H1 (cell line): ENCODE data around the gene ADAMTS8. TPM values are rescaled to one million over a fixed set of nuclear protein-coding genes. Genes with fewer than 3 reads are reported as not detected.

Experiments
- CTCF ChIA-PET: fragments of 300-600 bp; sonication (Branson Sonifier 250); formaldehyde crosslinking; loops from one replicate; lab custom pipeline; 2021; ENCODE audit not compliant: partially characterized antibody; lab: Charles Lee
- POLR2A ChIA-PET: fragments of 300-600 bp; sonication (Branson Sonifier 250); formaldehyde crosslinking; loops from one replicate; lab custom pipeline; 2021; ENCODE audit warnings: inconsistent platforms; ENCODE audit not compliant: partially characterized antibody; lab: Charles Lee
- DNase-seq, 2 experiments: peaks; one replicate each; pipeline versions ENCODE4 v3.0.0 to v3.0.0-alpha.2; 2010 to 2022; ENCODE audit warnings: low spot score in 2 of 2, low read depth in 1 of 2, mixed read lengths in 1 of 2
- FAIRE-seq: peaks from 2 replicates; lab custom pipeline; 2011; peaks lifted over from hg19 to GRCh38; lab: Jason Lieb, UNC
- H2AFZ ChIP-seq: 2 replicates; pipeline ENCODE4 v1.8.1; 2012; ENCODE audit warnings: low read length, inconsistent platforms
- H2AK5ac ChIP-seq: 2 replicates; pipeline ENCODE4 v1.6.1; 2013; ENCODE audit warnings: low read depth, low read length
- H2BK120ac ChIP-seq: replicated peaks from 2 replicates; pipeline ENCODE3; 2013; ENCODE audit warnings: low read depth, low read length, inconsistent platforms
- H2BK12ac ChIP-seq: 2 replicates; pipeline ENCODE4 v1.6.1; 2013; ENCODE audit warnings: low read depth, low read length
- H2BK15ac ChIP-seq: 2 replicates; pipeline ENCODE4 v1.6.1; 2013; ENCODE audit warnings: low read length
- H2BK20ac ChIP-seq: 2 replicates; pipeline ENCODE4 v1.6.1; 2013; ENCODE audit warnings: low read length
- H2BK5ac ChIP-seq: 2 replicates; pipeline ENCODE4 v1.6.1; 2013; ENCODE audit warnings: low read depth, low read length
- H3K14ac ChIP-seq: 2 replicates; pipeline ENCODE4 v1.6.1; 2013; ENCODE audit warnings: inconsistent platforms; ENCODE audit not compliant: insufficient read length
- H3K18ac ChIP-seq: 2 replicates; pipeline ENCODE4 v1.6.1; 2013; ENCODE audit warnings: low read length; ENCODE audit errors: extremely low read depth
- H3K23ac ChIP-seq: 2 replicates; pipeline ENCODE4 v1.6.1; 2013; ENCODE audit warnings: inconsistent platforms; ENCODE audit not compliant: insufficient read length
- H3K23me2 ChIP-seq: 2 replicates; pipeline ENCODE4 v1.6.1; 2013; ENCODE audit warnings: low read depth, low read length
- H3K27ac ChIP-seq: 2 replicates; pipeline ENCODE4 v1.6.1; 2011; ENCODE audit warnings: low read depth, low read length, inconsistent platforms
- H3K27me3 ChIP-seq, 4 experiments: replicated peaks in 1 of 4; 1 replicate in 1 of 4; 2 replicates in 3 of 4; pipeline versions ENCODE4 v1.6.1 to v1.8.1; 2011 to 2013; ENCODE audit warnings: low read length in 3 of 4, mild to moderate bottlenecking in 3 of 4, inconsistent platforms in 2 of 4, mixed read lengths in 2 of 4, moderate library complexity in 1 of 4; ENCODE audit not compliant: control insufficient read depth in 3 of 4, insufficient read depth in 3 of 4; ENCODE audit errors: extremely low read depth in 1 of 4
- H3K36me3 ChIP-seq, 4 experiments: 2 replicates each; pipeline versions ENCODE4 v1.6.1 to v1.8.1; 2011 to 2013; ENCODE audit warnings: mild to moderate bottlenecking in 4 of 4, low read length in 3 of 4, moderate library complexity in 2 of 4, control low read depth in 1 of 4, inconsistent platforms in 1 of 4; ENCODE audit not compliant: insufficient read depth in 4 of 4, control insufficient read depth in 2 of 4
- H3K4ac ChIP-seq: replicated peaks from 2 replicates; pipeline ENCODE3; 2013; ENCODE audit warnings: low read length, low read depth, mixed read lengths, inconsistent platforms; ENCODE audit not compliant: insufficient read length
- H3K4me1 ChIP-seq, 4 experiments: replicated peaks in 1 of 4; 1 replicate in 1 of 4; 2 replicates in 3 of 4; pipeline versions ENCODE4 v1.6.1 to v1.8.1; 2011 to 2013; ENCODE audit warnings: low read length in 3 of 4, inconsistent platforms in 2 of 4, mixed read lengths in 1 of 4; ENCODE audit not compliant: insufficient read depth in 4 of 4, control insufficient read depth in 3 of 4
- H3K4me2 ChIP-seq, 2 experiments: 2 replicates each; pipeline versions ENCODE4 v1.6.1 to v1.8.1; 2011 to 2013; ENCODE audit warnings: low read depth in 2 of 2, low read length in 2 of 2, control low read depth in 1 of 2, inconsistent platforms in 1 of 2, mild to moderate bottlenecking in 1 of 2; ENCODE audit not compliant: insufficient read depth in 1 of 2
- H3K4me3 ChIP-seq, 4 experiments: fragments of 200-600, 300-600 bp in 1 of 4; sonication (generic), shearing (Covaris generic), sonication (Bioruptor Twin) in 1 of 4; 2 replicates each; pipeline versions ENCODE4 v1.5.1 to v1.8.1; 2011 to 2016; ENCODE audit warnings: low read length in 4 of 4, low read depth in 3 of 4, control low read depth in 2 of 4, inconsistent platforms in 2 of 4, mild to moderate bottlenecking in 2 of 4, mixed read lengths in 1 of 4, moderate library complexity in 1 of 4; ENCODE audit not compliant: insufficient read depth in 2 of 4; ENCODE audit errors: extremely low read depth in 1 of 4
- H3K56ac ChIP-seq: replicated peaks from 2 replicates; pipeline ENCODE3; 2013; ENCODE audit warnings: low read depth, mild to moderate bottlenecking, mixed read lengths, low read length, inconsistent platforms; ENCODE audit not compliant: insufficient read length
- H3K79me1 ChIP-seq: 2 replicates; pipeline ENCODE4 v1.6.1; 2013; ENCODE audit warnings: low read depth, low read length, control low read depth
- H3K79me2 ChIP-seq, 2 experiments: 2 replicates each; pipeline versions ENCODE4 v1.6.1 to v1.8.1; 2012 to 2013; ENCODE audit warnings: low read length in 2 of 2, mild to moderate bottlenecking in 2 of 2, inconsistent platforms in 1 of 2; ENCODE audit not compliant: insufficient read depth in 2 of 2, control insufficient read depth in 1 of 2
- H3K9ac ChIP-seq, 4 experiments: replicated peaks in 1 of 4; 1 replicate in 1 of 4; 2 replicates in 3 of 4; pipeline versions ENCODE4 v1.6.1 to v1.8.1; 2011 to 2013; ENCODE audit warnings: low read depth in 3 of 4, low read length in 3 of 4, control low read depth in 2 of 4, mild to moderate bottlenecking in 2 of 4, moderate library complexity in 2 of 4, inconsistent platforms in 1 of 4; ENCODE audit errors: extremely low read depth in 1 of 4
- H3K9me3 ChIP-seq, 2 experiments: 2 replicates each; pipeline versions ENCODE4 v1.6.1 to v1.8.1; 2012 to 2013; ENCODE audit warnings: mild to moderate bottlenecking in 2 of 2, moderate library complexity in 2 of 2, control low read depth in 1 of 2, inconsistent platforms in 1 of 2, low read depth in 1 of 2, low read length in 1 of 2, mixed read lengths in 1 of 2; ENCODE audit not compliant: insufficient read depth in 2 of 2
- H4K20me1 ChIP-seq, 2 experiments: replicated peaks in 1 of 2; 2 replicates each; pipeline versions ENCODE3 to v1.8.1; 2011 to 2013; ENCODE audit warnings: inconsistent platforms in 2 of 2, low read length in 2 of 2, mild to moderate bottlenecking in 1 of 2; ENCODE audit not compliant: insufficient read depth in 2 of 2, control insufficient read depth in 1 of 2
- H4K5ac ChIP-seq: 2 replicates; pipeline ENCODE4 v1.6.1; 2013; ENCODE audit warnings: low read length, low read depth, mixed read lengths, inconsistent platforms; ENCODE audit not compliant: insufficient read length
- H4K8ac ChIP-seq: 2 replicates; pipeline ENCODE4 v1.8.0; 2013; ENCODE audit warnings: mild to moderate bottlenecking, moderate library complexity, low read length, inconsistent platforms; ENCODE audit not compliant: insufficient read depth; ENCODE audit errors: extremely low read depth
- H4K91ac ChIP-seq: replicated peaks from 2 replicates; pipeline ENCODE3; 2013; ENCODE audit warnings: low read length, mixed read lengths, inconsistent platforms; ENCODE audit not compliant: insufficient read length
- CREB1 ChIP-seq: IDR thresholded peaks from 2 replicates; pipeline ENCODE4 v1.6.1; 2012; ENCODE audit warnings: inconsistent platforms
- KDM5A ChIP-seq: fragments of 200-600 bp; IDR thresholded peaks from 2 replicates; pipeline ENCODE4 v1.7.1; 2012; ENCODE audit warnings: mild to moderate bottlenecking, low read length, inconsistent platforms, mixed read lengths
- MAFK ChIP-seq: IDR thresholded peaks from 2 replicates; pipeline ENCODE4 v1.6.1; 2012; ENCODE audit warnings: low read depth, mild to moderate bottlenecking, improper control_type of control experiment, low read length
- POLR2A ChIP-seq, 2 experiments: IDR thresholded peaks; 1 replicate in 1 of 2; 2 replicates in 1 of 2; pipeline ENCODE4 v1.6.1; 2011; ENCODE audit warnings: low read depth in 2 of 2, low read length in 2 of 2, mild to moderate bottlenecking in 2 of 2; ENCODE audit errors: control extremely low read depth in 1 of 2
- WGBS, 2 experiments: shearing (Covaris generic) in 1 of 2; methylation state at CpG; one replicate each; pipeline versions ENCODE4 v1.1.6 to v1.1.7; 2013 to 2015; ENCODE audit warnings: low lambda C conversion rate in 2 of 2, mixed read lengths in 2 of 2, inconsistent platforms in 1 of 2, low coverage in 1 of 2, missing lambda C conversion rate in 1 of 2; ENCODE audit not compliant: insufficient replicate concordance in 2 of 2, insufficient coverage in 1 of 2, insufficient read length in 1 of 2; ENCODE audit errors: extremely low coverage in 1 of 2, missing lambda C conversion rate in 1 of 2; 5-methylcytosine and 5-hydroxymethylcytosine counted together
- polyA plus RNA-seq, 7 experiments: library from polyadenylated mRNA; depleted of rRNA in 3 of 7; stranded (reverse) in 5 of 7; unstranded in 2 of 7; fragments of >200 nt in 5 of 7; fragments of 200-250 nt in 2 of 7; gene quantifications; 1 replicate in 5 of 7; 2 replicates in 1 of 7; 4 replicates in 1 of 7; pipeline versions ENCODE4 v1.2.1 to v1.2.3, GENCODE V29; 2011 to 2013; ENCODE audit warnings: missing spikeins in 2 of 7, mixed read lengths in 2 of 7
- total RNA-seq: library from RNA; stranded (reverse); fragmentation: NEBNext Ultra II Directional; extraction: Animal tissue kit (Norgen Biotek cat#: 25700); gene quantifications from 2 replicates; pipeline ENCODE4 v1.2.1, GENCODE V29; 2021
- TF ChIP-seq, protein P1 (sequence below), 3 experiments: IDR thresholded peaks; 1 replicate in 2 of 3; 2 replicates in 1 of 3; pipeline versions ENCODE4 v1.5.1 to v1.6.1; 2011; ENCODE audit warnings: low read length in 3 of 3, mild to moderate bottlenecking in 3 of 3, inconsistent platforms in 2 of 3, low read depth in 1 of 3, moderate library complexity in 1 of 3; ENCODE audit not compliant: insufficient read depth in 1 of 3; ENCODE audit errors: control extremely low read depth in 1 of 3

ADAMTS8 gene
- total and polyA plus RNA-seq, 2 of the 8 experiments (the other 6 are each of a cell fraction or from before 2014, with no cell fraction given) = 9.3 to 16.6 TPM

DNA sequence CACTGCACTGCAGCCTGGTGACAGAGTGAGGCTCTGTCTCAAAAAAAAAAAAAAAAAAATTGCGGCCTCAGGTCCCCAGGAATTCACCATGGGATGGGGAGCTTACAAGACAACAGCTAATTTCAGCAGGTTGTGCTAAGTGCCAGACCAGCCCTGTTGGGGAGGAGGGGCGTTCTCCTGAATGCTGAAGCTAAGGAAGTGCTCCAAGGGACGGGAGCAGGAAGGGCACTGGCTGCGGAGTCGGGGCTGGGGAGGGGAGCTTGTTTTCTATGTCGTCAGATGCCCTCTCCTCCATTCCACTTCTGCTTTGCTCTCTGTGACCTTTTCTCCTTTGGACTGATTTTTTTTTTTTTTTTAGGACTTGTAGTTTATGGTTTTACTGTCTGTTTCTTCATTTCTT, 24.5 kb upstream of the ADAMTS8 start:
- peaks cover 16% of the 10 kb centered on the region for H3K23me2 ChIP-seq
- H4K8ac ChIP-seq = no peak overlapping the region
- WGBS, 2 experiments = 72% methylated on average over 6 of the region's 6 CpGs; no CpG with 5 or more reads in 1 of the 2 experiments
- H2AFZ ChIP-seq = no peak overlapping the region
- no peak overlapping the region for H2BK15ac ChIP-seq
- ChIA-PET POLR2A (interaction anchor here (0.6 kb wide), 1 partner anchor 307 kb away, joined by 5 read pairs; no protein-coding TSS in a partner anchor), CTCF (interaction anchor here (0.6 to 9.0 kb wide), 7 partner anchors 10 to 408 kb away, joined by 3 to 83 read pairs (median 4); no protein-coding TSS in a partner anchor)
- H2AK5ac ChIP-seq = no peak overlapping the region
- H2BK20ac ChIP-seq = no peak overlapping the region
- no peak overlapping the region for H3K27ac ChIP-seq
- H3K4ac ChIP-seq = no peak overlapping the region
- H3K9me3 ChIP-seq = no peaks in the 10 kb centered on the region
- H2BK120ac ChIP-seq = no peak overlapping the region
- peaks cover 3 to 4% of the 10 kb centered on the region in 2 experiments for H4K20me1 ChIP-seq
- H3K4me1 ChIP-seq = peaks cover 0 to 9% (median 6%) of the 10 kb centered on the region in 4 experiments; a peak in 6 of 7 replicates
- no peak overlapping the region for H3K9ac ChIP-seq
- no peak overlapping the region for H3K56ac ChIP-seq
- H3K4me2 ChIP-seq = no peak overlapping the region
- H3K79me1 ChIP-seq = no peaks in the 10 kb centered on the region; the same call in 1 of the 2 replicates
- no peak overlapping the region for H3K23ac ChIP-seq
- FAIRE-seq (no peak), DNase-seq (no peak)
- TF ChIP-seq KDM5A (no peak), MAFK (no peak), POLR2A (IDR thresholded peaks at IDR 0.05; ENCODE audit: control extremely low read depth in 1 of 2, low read depth in 2 of 2, low read length in 2 of 2) (no peak), CREB1 (no peak)
- TF ChIP-seq, protein P1, sequence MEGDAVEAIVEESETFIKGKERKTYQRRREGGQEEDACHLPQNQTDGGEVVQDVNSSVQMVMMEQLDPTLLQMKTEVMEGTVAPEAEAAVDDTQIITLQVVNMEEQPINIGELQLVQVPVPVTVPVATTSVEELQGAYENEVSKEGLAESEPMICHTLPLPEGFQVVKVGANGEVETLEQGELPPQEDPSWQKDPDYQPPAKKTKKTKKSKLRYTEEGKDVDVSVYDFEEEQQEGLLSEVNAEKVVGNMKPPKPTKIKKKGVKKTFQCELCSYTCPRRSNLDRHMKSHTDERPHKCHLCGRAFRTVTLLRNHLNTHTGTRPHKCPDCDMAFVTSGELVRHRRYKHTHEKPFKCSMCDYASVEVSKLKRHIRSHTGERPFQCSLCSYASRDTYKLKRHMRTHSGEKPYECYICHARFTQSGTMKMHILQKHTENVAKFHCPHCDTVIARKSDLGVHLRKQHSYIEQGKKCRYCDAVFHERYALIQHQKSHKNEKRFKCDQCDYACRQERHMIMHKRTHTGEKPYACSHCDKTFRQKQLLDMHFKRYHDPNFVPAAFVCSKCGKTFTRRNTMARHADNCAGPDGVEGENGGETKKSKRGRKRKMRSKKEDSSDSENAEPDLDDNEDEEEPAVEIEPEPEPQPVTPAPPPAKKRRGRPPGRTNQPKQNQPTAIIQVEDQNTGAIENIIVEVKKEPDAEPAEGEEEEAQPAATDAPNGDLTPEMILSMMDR (IDR thresholded peaks at IDR 0.05; ENCODE audit: control extremely low read depth in 1 of 3, insufficient read depth in 1 of 3, low read depth in 1 of 3, low read length in 3 of 3) = no peak
- no peaks in the 10 kb centered on the region for H3K36me3 ChIP-seq
- peaks cover 9 to 50% (median 42%) of the 10 kb centered on the region in 4 experiments for H3K27me3 ChIP-seq
- no peak overlapping the region for H3K4me3 ChIP-seq
- no peak overlapping the region for H4K5ac ChIP-seq
- no peak overlapping the region for H4K91ac ChIP-seq
- no peaks in the 10 kb centered on the region for H3K79me2 ChIP-seq
- no peak overlapping the region for H2BK5ac ChIP-seq
- no peak overlapping the region for H3K18ac ChIP-seq
- H3K14ac ChIP-seq = no peak overlapping the region
- no peak overlapping the region for H2BK12ac ChIP-seq
